ENCODE measurements around the gene HBA1.

HBA1 gene

GRCh38 chr16:185213-185612, 8.7 kb downstream of the HBA1 start:
- peaks cover 28% of the 10 kb centered on the region for H3K36me3 ChIP-seq (ENCODE audit: low read depth)
- H3K4me3 ChIP-seq (ENCODE audit: severe bottlenecking) = no peak overlapping the region
- no peaks in the 10 kb centered on the region for H3K4me1 ChIP-seq (ENCODE audit: insufficient read depth, poor library complexity, severe bottlenecking)
- H3K9me3 ChIP-seq (ENCODE audit: severe bottlenecking) = no peaks in the 10 kb centered on the region
- no peak for TF ChIP-seq CTCF (IDR thresholded peaks at IDR 0.05; ENCODE audit: poor library complexity, severe bottlenecking)
- ATAC-seq (ENCODE audit: low read depth) (no peak), DNase-seq (ENCODE audit: low spot score) (no peak)
- no peaks in the 10 kb centered on the region for H3K27me3 ChIP-seq (ENCODE audit: insufficient read depth, poor library complexity, severe bottlenecking)
- no peak overlapping the region for H3K27ac ChIP-seq (ENCODE audit: poor library complexity, severe bottlenecking)

- DNase-seq (ENCODE audit: low spot score) (no peak), ATAC-seq (ENCODE audit: low read depth) (no peak)
- TF ChIP-seq CTCF (IDR thresholded peaks at IDR 0.05; ENCODE audit: poor library complexity, severe bottlenecking) = no peak
- H3K27ac ChIP-seq (ENCODE audit: poor library complexity, severe bottlenecking) = no peak overlapping the region
- H3K36me3 ChIP-seq (ENCODE audit: low read depth) = peaks cover 31% of the 10 kb centered on the region
- H3K27me3 ChIP-seq (ENCODE audit: insufficient read depth, poor library complexity, severe bottlenecking) = no peaks in the 10 kb centered on the region
- no peak overlapping the region for H3K4me3 ChIP-seq (ENCODE audit: severe bottlenecking)
- no peaks in the 10 kb centered on the region for H3K4me1 ChIP-seq (ENCODE audit: insufficient read depth, poor library complexity, severe bottlenecking)
- H3K9me3 ChIP-seq (ENCODE audit: severe bottlenecking) = no peaks in the 10 kb centered on the region
Measured at GRCh38 chr16:185691-186090, 9.2 kb downstream of the HBA1 start.

GRCh38 chr16:187330-187729, 10.8 kb downstream of the HBA1 start:
- no peak for DNase-seq (ENCODE audit: low spot score)
- H3K4me3 ChIP-seq (ENCODE audit: severe bottlenecking) = no peak overlapping the region
- no peaks in the 10 kb centered on the region for H3K27me3 ChIP-seq (ENCODE audit: insufficient read depth, poor library complexity, severe bottlenecking)
- no peak for ATAC-seq (ENCODE audit: low read depth)
- H3K9me3 ChIP-seq (ENCODE audit: severe bottlenecking) = no peaks in the 10 kb centered on the region
- H3K36me3 ChIP-seq (ENCODE audit: low read depth) = peaks cover 45% of the 10 kb centered on the region
- no peak for TF ChIP-seq CTCF (IDR thresholded peaks at IDR 0.05; ENCODE audit: poor library complexity, severe bottlenecking)
- no peak overlapping the region for H3K27ac ChIP-seq (ENCODE audit: poor library complexity, severe bottlenecking)
- no peaks in the 10 kb centered on the region for H3K4me1 ChIP-seq (ENCODE audit: insufficient read depth, poor library complexity, severe bottlenecking)

GRCh38 chr16:188674-189073, 12.2 kb downstream of the HBA1 start:
- H3K27ac ChIP-seq (ENCODE audit: poor library complexity, severe bottlenecking) = no peak overlapping the region
- H3K9me3 ChIP-seq (ENCODE audit: severe bottlenecking) = no peaks in the 10 kb centered on the region
- peaks cover 58% of the 10 kb centered on the region for H3K36me3 ChIP-seq (ENCODE audit: low read depth)
- no peak overlapping the region for H3K4me3 ChIP-seq (ENCODE audit: severe bottlenecking)
- peak; percentile 37 for TF ChIP-seq CTCF (IDR thresholded peaks at IDR 0.05; ENCODE audit: poor library complexity, severe bottlenecking)
- no peak for DNase-seq (ENCODE audit: low spot score)
- no peaks in the 10 kb centered on the region for H3K27me3 ChIP-seq (ENCODE audit: insufficient read depth, poor library complexity, severe bottlenecking)
- peak; percentile 33; the same call in 1 of the 3 replicates for ATAC-seq (ENCODE audit: low read depth)
- H3K4me1 ChIP-seq (ENCODE audit: insufficient read depth, poor library complexity, severe bottlenecking) = no peaks in the 10 kb centered on the region

- no peak for TF ChIP-seq CTCF (IDR thresholded peaks at IDR 0.05; ENCODE audit: poor library complexity, severe bottlenecking)
- DNase-seq (ENCODE audit: low spot score) = no peak
- Histone ChIP-seq H3K4me1 (ENCODE audit: insufficient read depth, poor library complexity, severe bottlenecking) (no peaks in the 10 kb centered on the region), H3K9me3 (ENCODE audit: severe bottlenecking) (no peaks in the 10 kb centered on the region), H3K36me3 (ENCODE audit: low read depth) (peaks cover 68% of the 10 kb centered on the region), H3K4me3 (ENCODE audit: severe bottlenecking) (no peak overlapping the region), H3K27me3 (ENCODE audit: insufficient read depth, poor library complexity, severe bottlenecking) (no peaks in the 10 kb centered on the region), H3K27ac (ENCODE audit: poor library complexity, severe bottlenecking) (no peak overlapping the region)
- ATAC-seq (ENCODE audit: low read depth) = no peak
Measured at GRCh38 chr16:189604-190186, 13.2 kb downstream of the HBA1 start.
